ENCODE data around the gene LGALS1.

- TF ChIP-seq, protein P1, sequence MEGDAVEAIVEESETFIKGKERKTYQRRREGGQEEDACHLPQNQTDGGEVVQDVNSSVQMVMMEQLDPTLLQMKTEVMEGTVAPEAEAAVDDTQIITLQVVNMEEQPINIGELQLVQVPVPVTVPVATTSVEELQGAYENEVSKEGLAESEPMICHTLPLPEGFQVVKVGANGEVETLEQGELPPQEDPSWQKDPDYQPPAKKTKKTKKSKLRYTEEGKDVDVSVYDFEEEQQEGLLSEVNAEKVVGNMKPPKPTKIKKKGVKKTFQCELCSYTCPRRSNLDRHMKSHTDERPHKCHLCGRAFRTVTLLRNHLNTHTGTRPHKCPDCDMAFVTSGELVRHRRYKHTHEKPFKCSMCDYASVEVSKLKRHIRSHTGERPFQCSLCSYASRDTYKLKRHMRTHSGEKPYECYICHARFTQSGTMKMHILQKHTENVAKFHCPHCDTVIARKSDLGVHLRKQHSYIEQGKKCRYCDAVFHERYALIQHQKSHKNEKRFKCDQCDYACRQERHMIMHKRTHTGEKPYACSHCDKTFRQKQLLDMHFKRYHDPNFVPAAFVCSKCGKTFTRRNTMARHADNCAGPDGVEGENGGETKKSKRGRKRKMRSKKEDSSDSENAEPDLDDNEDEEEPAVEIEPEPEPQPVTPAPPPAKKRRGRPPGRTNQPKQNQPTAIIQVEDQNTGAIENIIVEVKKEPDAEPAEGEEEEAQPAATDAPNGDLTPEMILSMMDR (IDR thresholded peaks at IDR 0.05; ENCODE audit: low read length) = no peak
- TF ChIP-seq EZH2phosphoT487 (IDR thresholded peaks at IDR 0.05; ENCODE audit: low read length) = no peak
- no peak for TF ChIP-seq EZH2 (optimal IDR thresholded peaks at IDR 0.05; ENCODE audit: low read depth, low read length)
Observed at GRCh38 chr22:37690407-37690806, 15.0 kb downstream of the LGALS1 start.

All from MM.1S (cell line).